GM15510 (cell line): ENCODE results near the gene MAP3K4.
A peak's percentile ranks its signal among the peaks of the same experiment; 100 is the strongest.

Experiments used
- POLR2A ChIP-seq: IDR thresholded peaks from 3 replicates; pipeline ENCODE4 v1.6.1; 2011; ENCODE audit warnings: borderline replicate concordance; ENCODE audit not compliant: insufficient read length; ENCODE audit errors: extremely low read depth

MAP3K4 gene

GRCh38 chr6:160986851-160987250 lies 4.7 kb upstream of the MAP3K4 start:
- TF ChIP-seq POLR2A, result no peak

- TF ChIP-seq POLR2A, result no peak
These were observed 4.3 kb upstream of the MAP3K4 start for GRCh38 chr6:160987265-160987664.

GRCh38 chr6:160990847-160991405 lies 643 bp upstream of the MAP3K4 start:
- TF ChIP-seq POLR2A, result no peak

GRCh38 chr6:160992061-160992979 lies 751 bp downstream of the MAP3K4 start:
- TF ChIP-seq POLR2A, result peak; percentile 37

DNA sequence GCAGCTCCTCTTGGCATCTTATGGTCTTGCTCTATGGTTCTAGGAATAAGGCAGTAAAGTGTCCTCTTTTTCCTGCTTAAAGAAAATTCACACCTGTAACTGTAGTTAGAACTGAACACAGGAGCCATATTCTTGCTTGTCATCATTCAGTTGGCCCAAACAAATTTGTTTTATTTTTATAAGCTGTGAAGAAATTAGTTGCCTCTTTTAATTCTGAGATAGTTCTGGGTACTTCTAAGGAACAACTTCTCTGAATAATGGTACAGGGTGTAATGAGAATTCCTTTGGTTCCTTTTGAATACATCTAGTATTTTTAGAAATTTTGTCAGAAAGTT lies 1.4 kb downstream of the MAP3K4 start:
- no peak for TF ChIP-seq POLR2A

GRCh38 chr6:160995271-160995670 lies 3.7 kb downstream of the MAP3K4 start:
- TF ChIP-seq POLR2A, result no peak

GRCh38 chr6:160996131-160996601 lies 4.6 kb downstream of the MAP3K4 start:
- no peak for TF ChIP-seq POLR2A

DNA sequence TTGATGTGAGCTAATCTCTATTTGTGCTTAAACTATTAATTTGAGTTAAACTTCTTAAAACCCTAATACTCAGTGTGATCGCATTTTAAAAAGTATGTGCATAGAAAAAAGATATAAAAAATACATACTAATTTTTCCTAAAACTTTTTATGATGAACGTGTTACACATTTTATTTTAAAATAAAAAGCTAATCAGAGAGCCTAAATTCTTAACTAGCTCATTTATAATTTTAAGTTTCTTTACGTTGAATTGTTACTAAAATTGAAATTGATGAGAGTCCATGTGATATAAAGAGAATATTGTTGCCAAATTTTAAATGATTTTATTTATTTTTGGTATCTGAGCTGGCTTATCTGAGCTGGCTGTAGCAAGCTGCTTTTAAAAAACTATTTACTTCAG lies 6.6 kb downstream of the MAP3K4 start:
- TF ChIP-seq POLR2A, result no peak

- no peak for TF ChIP-seq POLR2A
These were observed 7.2 kb downstream of the MAP3K4 start for GRCh38 chr6:160998766-160999165.

DNA sequence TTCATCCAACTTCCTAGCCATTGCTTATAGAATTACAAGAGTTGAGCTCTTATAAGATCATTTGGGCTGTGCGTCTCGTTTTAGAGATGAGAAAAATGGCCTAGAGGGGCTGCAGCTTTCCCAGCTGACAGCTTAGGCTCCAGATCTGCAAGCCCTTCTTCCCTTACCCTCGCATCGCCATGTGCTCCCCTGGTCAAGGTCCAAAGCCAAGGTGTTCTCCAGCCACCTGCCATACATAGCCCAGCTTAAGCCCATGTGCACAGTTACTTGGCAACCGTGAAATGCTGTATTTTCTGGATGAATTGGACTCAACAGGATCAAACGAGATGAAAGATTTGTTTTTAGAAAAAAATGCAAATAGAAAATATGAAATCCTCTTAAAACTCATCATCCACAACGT lies 7.9 kb downstream of the MAP3K4 start:
- TF ChIP-seq POLR2A, result no peak

- no peak for TF ChIP-seq POLR2A
These were observed 9.1 kb downstream of the MAP3K4 start for GRCh38 chr6:161000632-161001031.

DNA sequence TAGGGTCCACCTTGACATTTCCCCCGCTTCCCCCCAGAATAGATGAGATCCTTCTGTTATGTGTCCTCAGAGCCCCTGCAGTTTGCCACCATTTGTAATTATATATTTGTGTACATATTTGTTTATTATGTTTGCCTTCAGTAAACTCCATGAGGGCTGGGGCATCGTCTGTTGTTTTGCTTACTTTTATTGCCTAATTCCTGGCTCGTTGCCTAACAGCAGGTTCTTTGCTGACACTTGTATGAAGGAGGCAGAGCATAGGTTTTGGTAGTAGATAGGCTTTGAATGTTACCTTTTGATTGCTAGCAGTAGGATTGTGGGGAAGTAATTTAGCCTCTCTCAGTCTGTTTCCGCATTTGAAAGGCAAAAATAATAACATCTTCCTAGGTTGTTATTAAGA lies 9.9 kb downstream of the MAP3K4 start:
- TF ChIP-seq POLR2A, result no peak

DNA sequence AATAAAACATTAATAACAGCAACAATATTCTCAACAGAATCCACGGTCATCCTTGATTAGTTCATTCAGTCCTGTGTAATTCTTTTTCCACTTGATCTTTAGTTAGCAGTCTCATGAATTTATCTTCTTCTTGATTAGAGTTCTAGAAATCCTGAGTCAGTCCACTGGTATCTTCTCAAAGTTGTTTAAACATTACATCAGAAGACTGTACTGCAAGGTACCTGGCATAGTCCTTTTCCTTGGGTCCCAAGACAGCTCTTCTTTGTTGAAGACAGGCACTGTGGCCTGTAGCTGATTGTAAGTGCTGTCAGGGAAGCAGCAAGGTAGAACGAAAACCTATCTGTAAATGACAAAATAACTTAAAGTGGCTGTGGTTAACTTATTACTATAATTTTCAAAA lies 11.8 kb downstream of the MAP3K4 start:
- TF ChIP-seq POLR2A, result no peak

DNA sequence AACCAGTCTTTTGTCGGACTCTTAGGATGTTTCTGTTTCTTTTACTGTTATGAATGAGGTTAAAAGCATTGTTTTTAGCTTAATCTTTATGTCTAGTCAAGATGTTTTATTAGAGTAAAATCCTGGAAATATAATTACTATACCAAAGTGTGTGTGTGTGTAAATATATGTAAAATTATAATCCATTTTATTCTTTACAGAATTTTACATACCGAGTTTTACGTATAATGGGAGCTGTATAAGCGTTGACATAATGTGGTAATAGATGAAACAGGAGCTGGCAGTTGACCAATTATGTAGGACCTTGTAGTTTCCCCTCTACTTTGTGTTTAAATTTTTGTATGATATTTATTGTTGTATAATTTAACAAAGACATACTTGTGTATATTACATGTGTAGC lies 16.7 kb downstream of the MAP3K4 start:
- no peak for TF ChIP-seq POLR2A

- no peak for TF ChIP-seq POLR2A
These were observed 18.4 kb downstream of the MAP3K4 start for GRCh38 chr6:161009991-161010390.

- no peak for TF ChIP-seq POLR2A
These were observed 18.8 kb downstream of the MAP3K4 start for GRCh38 chr6:161010418-161010817.

GRCh38 chr6:161011492-161012480 lies 20.2 kb downstream of the MAP3K4 start:
- TF ChIP-seq POLR2A, result no peak
